PC-3 (cell line): ENCODE results near the gene TMEM41A.

Experiments
- EZH2 ChIP-seq: fragments of 300-600 bp; sonication (generic); IDR thresholded peaks from one replicate; pipeline ENCODE4 v1.6.1; 2017; ENCODE audit warnings: antibody characterized with exemption, mild to moderate bottlenecking, low read length; ENCODE audit not compliant: unreplicated experiment
- EZH2phosphoT487 ChIP-seq: fragments of 300-600 bp; sonication (generic); IDR thresholded peaks from 2 replicates; pipeline ENCODE4 v1.6.1; 2018; ENCODE audit warnings: mild to moderate bottlenecking, antibody characterized with exemption, low read length, borderline replicate concordance
- TF ChIP-seq, protein P1 (sequence below): fragments of 300-600 bp; sonication (generic); conservative IDR thresholded peaks from 2 replicates; pipeline ENCODE4 v1.5.1; 2017; ENCODE audit warnings: antibody characterized with exemption, low read depth, mild to moderate bottlenecking, low read length

DNA sequence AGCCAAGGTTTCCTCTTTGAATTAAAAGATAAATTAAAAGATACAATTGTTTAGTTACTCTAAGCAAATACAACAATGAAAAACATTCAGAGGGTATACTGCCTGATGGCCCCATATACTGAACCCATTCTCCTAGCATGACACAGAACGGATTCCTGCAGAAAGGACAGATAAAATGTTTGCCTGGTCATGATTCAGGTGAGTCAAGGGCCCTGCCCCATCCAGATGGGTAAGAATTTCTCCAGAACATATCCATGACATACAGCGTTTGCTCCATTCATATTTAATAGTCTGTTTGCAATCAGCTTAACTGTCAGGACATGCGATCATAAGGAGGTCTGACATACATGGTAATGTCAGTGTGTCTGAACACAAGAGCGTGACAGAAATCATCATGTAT, 8.6 kb downstream of the TMEM41A start:
- TF ChIP-seq, protein P1, sequence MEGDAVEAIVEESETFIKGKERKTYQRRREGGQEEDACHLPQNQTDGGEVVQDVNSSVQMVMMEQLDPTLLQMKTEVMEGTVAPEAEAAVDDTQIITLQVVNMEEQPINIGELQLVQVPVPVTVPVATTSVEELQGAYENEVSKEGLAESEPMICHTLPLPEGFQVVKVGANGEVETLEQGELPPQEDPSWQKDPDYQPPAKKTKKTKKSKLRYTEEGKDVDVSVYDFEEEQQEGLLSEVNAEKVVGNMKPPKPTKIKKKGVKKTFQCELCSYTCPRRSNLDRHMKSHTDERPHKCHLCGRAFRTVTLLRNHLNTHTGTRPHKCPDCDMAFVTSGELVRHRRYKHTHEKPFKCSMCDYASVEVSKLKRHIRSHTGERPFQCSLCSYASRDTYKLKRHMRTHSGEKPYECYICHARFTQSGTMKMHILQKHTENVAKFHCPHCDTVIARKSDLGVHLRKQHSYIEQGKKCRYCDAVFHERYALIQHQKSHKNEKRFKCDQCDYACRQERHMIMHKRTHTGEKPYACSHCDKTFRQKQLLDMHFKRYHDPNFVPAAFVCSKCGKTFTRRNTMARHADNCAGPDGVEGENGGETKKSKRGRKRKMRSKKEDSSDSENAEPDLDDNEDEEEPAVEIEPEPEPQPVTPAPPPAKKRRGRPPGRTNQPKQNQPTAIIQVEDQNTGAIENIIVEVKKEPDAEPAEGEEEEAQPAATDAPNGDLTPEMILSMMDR: no peak
- TF ChIP-seq EZH2 (no peak), EZH2phosphoT487 (no peak)
